HepG2 (cell line): ENCODE data around the gene OSBPL5. TPM values are rescaled to one million over a fixed set of nuclear protein-coding genes. Genes with fewer than 3 reads are reported as not detected.

ENCODE experiments used
- ATAC-seq: fragments of 200-7000 bp; cut with Tn5 transposase; 3 replicates; pipeline ENCODE4 v1.9.1; 2020; ENCODE audit warnings: mild to moderate bottlenecking, moderate library complexity
- BruUV-seq: library from RNA; stranded (reverse); fragments of 400-500 nt; replicated peaks from 2 replicates; lab custom pipeline; 2021; lab: Mats Ljungman, UMichigan
- CTCF ChIA-PET: fragments of 300-600 bp; formaldehyde crosslinking; extraction: SDS; loops from one replicate; lab custom pipeline; 2021; ENCODE audit warnings: low total read pairs, inconsistent platforms, low intra/inter-chr PET ratio; lab: Yijun Ruan, JAX
- POLR2A ChIA-PET: fragments of 350-600 bp; sonication (Branson Sonifier 250); formaldehyde crosslinking; loops from one replicate; lab custom pipeline; 2020; ENCODE audit warnings: antibody characterized with exemption, inconsistent platforms; lab: Yijun Ruan, JAX
- DNase-seq: peaks from one replicate; pipeline ENCODE4 v3.0.0-alpha.2; 2015; ENCODE audit warnings: low spot score
- FAIRE-seq: peaks from 3 replicates; lab custom pipeline; 2011; peaks lifted over from hg19 to GRCh38; lab: Jason Lieb, UNC
- H2AFZ ChIP-seq: one replicate; pipeline ENCODE4 v1.6.1; 2011; ENCODE audit warnings: low read length, inconsistent platforms
- H3K27ac ChIP-seq: fragments of 300-600 bp; 3 replicates; pipeline ENCODE4 v1.8.0; 2011; ENCODE audit warnings: mixed run types, mild to moderate bottlenecking, mixed read lengths, low read length, inconsistent platforms; ENCODE audit not compliant: insufficient read depth; ENCODE audit errors: extremely low read length
- H3K27me3 ChIP-seq, 2 experiments: fragments of 200-600 bp in 1 of 2; 2 replicates in 1 of 2; 3 replicates in 1 of 2; pipeline versions ENCODE4 v1.6.0 to v1.8.0; 2011; ENCODE audit warnings: low read length in 2 of 2, mild to moderate bottlenecking in 2 of 2, moderate library complexity in 2 of 2, inconsistent platforms in 1 of 2; ENCODE audit not compliant: insufficient read depth in 2 of 2, control insufficient read depth in 1 of 2
- H3K36me3 ChIP-seq, 2 experiments: fragments of 200-600 bp in 1 of 2; replicated peaks in 1 of 2; 2 replicates in 1 of 2; 3 replicates in 1 of 2; pipeline versions ENCODE4 v1.5.1 to v1.8.0; 2011; ENCODE audit warnings: low read length in 2 of 2, inconsistent platforms in 1 of 2; ENCODE audit not compliant: insufficient read depth in 2 of 2, control insufficient read depth in 1 of 2
- H3K4me1 ChIP-seq: 2 replicates; pipeline ENCODE4 v1.5.1; 2012; ENCODE audit warnings: low read length, inconsistent platforms; ENCODE audit not compliant: insufficient read depth
- H3K4me2 ChIP-seq: 2 replicates; pipeline ENCODE4 v1.6.0; 2011; ENCODE audit warnings: low read depth, low read length, inconsistent platforms
- H3K4me3 ChIP-seq, 3 experiments: fragments of 200-600 bp in 1 of 3; sonication (generic), shearing (Covaris generic) in 1 of 3; replicated peaks in 1 of 3; 2 replicates each; pipeline ENCODE4 v1.5.1; 2011 to 2016; ENCODE audit warnings: low read length in 3 of 3, inconsistent platforms in 2 of 3, low read depth in 2 of 3, mild to moderate bottlenecking in 2 of 3, control low read depth in 1 of 3, mixed read lengths in 1 of 3; ENCODE audit not compliant: insufficient read depth in 1 of 3
- H3K79me2 ChIP-seq: one replicate; pipeline ENCODE4 v1.6.1; 2011; ENCODE audit warnings: low read length, inconsistent platforms; ENCODE audit not compliant: insufficient read depth
- H3K9ac ChIP-seq: 2 replicates; pipeline ENCODE4 v1.6.0; 2011; ENCODE audit warnings: mild to moderate bottlenecking, low read depth, low read length, inconsistent platforms; ENCODE audit not compliant: insufficient read depth
- H3K9me3 ChIP-seq: 2 replicates; pipeline ENCODE4 v1.5.1; 2012; ENCODE audit warnings: mild to moderate bottlenecking, low read length
- H4K20me1 ChIP-seq: 2 replicates; pipeline ENCODE4 v1.6.0; 2011; ENCODE audit warnings: inconsistent platforms, mild to moderate bottlenecking, low read length, moderate library complexity; ENCODE audit not compliant: insufficient read depth
- CBX1 ChIP-seq: IDR thresholded peaks from one replicate; pipeline ENCODE4 v1.6.1; 2016; ENCODE audit warnings: antibody characterized with exemption, low read depth
- CC2D1A ChIP-seq: sonication (generic); formaldehyde crosslinking; IDR thresholded peaks from 2 replicates; pipeline ENCODE4 v1.8.1; 2023; ENCODE audit warnings: mild to moderate bottlenecking, missing genetic modification reagents
- GMEB1 ChIP-seq: sonication (generic); formaldehyde crosslinking; IDR thresholded peaks from 2 replicates; pipeline ENCODE4 v1.5.1; 2020; ENCODE audit warnings: missing genetic modification reagents, mild to moderate bottlenecking, borderline replicate concordance
- HDAC6 ChIP-seq: fragments of 200-600 bp; sonication (generic); IDR thresholded peaks from 2 replicates; pipeline ENCODE4 v1.7.0; 2017; ENCODE audit warnings: mild to moderate bottlenecking, antibody characterized with exemption, low read length, low read depth
- KDM4B ChIP-seq: sonication (generic); formaldehyde crosslinking; IDR thresholded peaks from 2 replicates; pipeline ENCODE4 v1.4.0; 2020; ENCODE audit warnings: missing genetic modification reagents
- NFE2L1 ChIP-seq: sonication (generic); formaldehyde crosslinking; IDR thresholded peaks from 2 replicates; pipeline ENCODE4 v1.4.0; 2020; ENCODE audit warnings: missing genetic modification reagents, mild to moderate bottlenecking, borderline replicate concordance
- PHF21A ChIP-seq: sonication (generic); formaldehyde crosslinking; IDR thresholded peaks from 2 replicates; pipeline ENCODE4 v1.5.0; 2020; ENCODE audit warnings: mild to moderate bottlenecking, missing genetic modification reagents
- SAFB2 ChIP-seq: sonication (generic); formaldehyde crosslinking; IDR thresholded peaks from 2 replicates; pipeline ENCODE4 v1.5.1; 2020; ENCODE audit warnings: missing genetic modification reagents, low read depth, mild to moderate bottlenecking, borderline replicate concordance
- ZBTB33 ChIP-seq: sonication (generic); formaldehyde crosslinking; IDR thresholded peaks from 2 replicates; pipeline ENCODE4 v1.4.0; 2020; ENCODE audit warnings: missing genetic modification reagents
- ZNF121 ChIP-seq: sonication (generic); formaldehyde crosslinking; IDR thresholded peaks from 2 replicates; pipeline ENCODE4 v1.5.0; 2020; ENCODE audit warnings: mild to moderate bottlenecking, missing genetic modification reagents
- ZNF564 ChIP-seq: sonication (generic); formaldehyde crosslinking; IDR thresholded peaks from 2 replicates; pipeline ENCODE4 v1.8.1; 2023; ENCODE audit warnings: mild to moderate bottlenecking, missing genetic modification reagents
- ZNF580 ChIP-seq: IDR thresholded peaks from 2 replicates; pipeline ENCODE4 v1.6.1; 2016; ENCODE audit warnings: low read depth, borderline replicate concordance
- ZNF841 ChIP-seq: sonication (generic); formaldehyde crosslinking; IDR thresholded peaks from 2 replicates; pipeline ENCODE4 v1.8.1; 2023; ENCODE audit warnings: missing genetic modification reagents, borderline replicate concordance
- WGBS: methylation state at CpG from one replicate; pipeline ENCODE4 v1.1.6; 2017; ENCODE audit warnings: low lambda C conversion rate; 5-methylcytosine and 5-hydroxymethylcytosine counted together
- in situ Hi-C: cut with HindIII; loops from 2 replicates; pipeline ENCODE4 v1.10.0; 2017; ENCODE audit warnings: low pct_unique_long_range_greater_than_20kb; ENCODE audit not compliant: extremely low pct_ligation_motif_present
- intact Hi-C: fragments of 100-400 bp; cut with micrococcal nuclease; formaldehyde crosslinking; loops from one replicate; pipeline ENCODE4 v1.10.0; 2022; ENCODE audit not compliant: unreplicated experiment
- polyA plus RNA-seq, 8 experiments: library from polyadenylated mRNA; depleted of rRNA in 3 of 8; stranded (reverse) in 7 of 8; unstranded in 1 of 8; fragments of >200 nt; fragmentation: Illumina TruSeq in 4 of 8; extraction: Trizol in 4 of 8; gene quantifications; 2 replicates each; pipeline versions ENCODE4 v1.2.1 to v1.2.3, GENCODE V29; 2011 to 2016; ENCODE audit warnings: low read depth in 4 of 8, missing spikeins in 1 of 8, mixed read lengths in 1 of 8; ENCODE audit not compliant: insufficient read depth in 1 of 8
- total RNA-seq, 5 experiments: library from RNA; depleted of rRNA; stranded (reverse); fragments of >200 nt; fragmentation: Illumina TruSeq; extraction: Trizol; gene quantifications; 2 replicates each; pipeline ENCODE4 v1.2.3, GENCODE V29; 2016; ENCODE audit warnings: low read depth in 1 of 5

OSBPL5 gene
- total and polyA plus RNA-seq, 2 of the 13 experiments (the other 11 are each of a cell fraction or from before 2014, with no cell fraction given): not detected

GRCh38 chr11:3197044-3197695, 32.1 kb upstream of the OSBPL5 start:
- Histone ChIP-seq H2AFZ (no peak overlapping the region), H3K4me1 (no peaks in the 10 kb centered on the region), H3K36me3 (no peaks in the 10 kb centered on the region), H3K79me2 (no peaks in the 10 kb centered on the region), H3K9ac (no peak overlapping the region), H3K4me2 (no peak overlapping the region), H3K4me3 (no peak overlapping the region), H3K27me3 (peaks cover 30 to 89% of the 10 kb centered on the region in 2 experiments), H3K27ac (no peak overlapping the region), H3K9me3 (no peaks in the 10 kb centered on the region), H4K20me1 (0 out of 2 replicates have a peak, but pooled peaks cover 7% of the 10 kb centered on the region)
- WGBS: 52% methylated on average over 5 of the region's 11 CpGs
- in situ Hi-C loops (no loop called here), intact Hi-C loops (no loop called here)
- ChIA-PET POLR2A (no interaction called here), CTCF (no interaction called here)
- FAIRE-seq (no peak), ATAC-seq (no peak), DNase-seq (no peak)
- no TSS peak for BruUV-seq
- TF ChIP-seq HDAC6 (no peak), ZNF841 (CRISPR knock-in tag) (no peak), CBX1 (no peak), ZNF564 (no peak), NFE2L1 (CRISPR knock-in tag) (no peak), SAFB2 (no peak), KDM4B (CRISPR knock-in tag) (no peak)

- Histone ChIP-seq H4K20me1 (0 out of 2 replicates have a peak, but pooled peaks cover 7% of the 10 kb centered on the region), H3K4me2 (no peak overlapping the region), H3K27me3 (peaks cover 26 to 83% of the 10 kb centered on the region in 2 experiments), H3K27ac (no peak overlapping the region), H2AFZ (no peak overlapping the region), H3K36me3 (no peaks in the 10 kb centered on the region), H3K4me1 (no peaks in the 10 kb centered on the region), H3K4me3 (no peak overlapping the region), H3K9ac (no peak overlapping the region), H3K9me3 (no peaks in the 10 kb centered on the region), H3K79me2 (no peaks in the 10 kb centered on the region)
- BruUV-seq: no TSS peak
- ChIA-PET POLR2A (no interaction called here), CTCF (no interaction called here)
- ATAC-seq (no peak; the same call in 2 of the 3 replicates), FAIRE-seq (no peak), DNase-seq (no peak)
- WGBS: 2% methylated on average over 7 of the region's 23 CpGs
- intact Hi-C loops (no loop called here), in situ Hi-C loops (no loop called here)
- TF ChIP-seq ZBTB33 (CRISPR knock-in tag): no peak
- TF ChIP-seq ZNF121: no peak
- TF ChIP-seq GMEB1 (CRISPR knock-in tag): no peak
- no peak for TF ChIP-seq PHF21A
- TF ChIP-seq ZNF580 (CRISPR knock-in tag): no peak
- TF ChIP-seq CC2D1A (CRISPR knock-in tag): no peak
Observed at GRCh38 chr11:3196161-3197043, 31.3 kb upstream of the OSBPL5 start.
